ENCODE results near the gene NMNAT2.

Gene NMNAT2

DNA sequence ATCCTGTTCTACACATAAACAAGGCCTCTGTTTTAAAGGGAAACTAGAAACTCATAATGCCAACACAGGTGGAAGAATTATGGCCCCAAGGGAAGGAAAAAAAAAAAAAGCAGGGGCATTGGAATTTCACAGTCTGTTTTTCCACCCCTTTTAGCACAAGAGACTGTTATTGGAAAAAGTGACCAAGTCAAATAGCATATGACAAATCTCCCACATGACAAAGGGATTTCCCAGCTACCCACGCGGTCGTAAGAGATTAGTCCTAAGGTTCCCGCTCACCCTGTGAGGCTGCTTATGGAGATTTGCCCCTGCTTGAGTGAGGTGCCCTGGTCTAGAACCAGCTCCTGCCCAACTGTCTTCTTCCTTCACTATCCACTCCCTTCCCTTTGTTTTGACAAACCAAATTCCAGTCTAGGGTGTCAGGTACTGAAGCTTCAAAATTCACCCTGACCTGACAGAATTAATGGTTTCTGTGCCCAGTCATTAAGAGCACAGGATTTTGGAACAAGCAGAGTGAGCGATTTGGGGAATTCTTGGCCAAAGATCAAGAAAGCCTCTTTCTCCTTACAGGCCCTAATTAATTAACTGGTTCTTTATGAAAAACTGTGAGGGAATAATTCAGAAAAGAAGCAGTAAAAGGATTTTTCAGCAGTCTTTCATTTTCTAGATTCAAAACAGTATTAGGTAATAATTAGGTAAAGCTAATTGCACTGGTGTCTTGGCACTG, 107.3 kb downstream of the NMNAT2 start:
- DNase-seq (ENCODE audit: low spot score): no peak

DNA sequence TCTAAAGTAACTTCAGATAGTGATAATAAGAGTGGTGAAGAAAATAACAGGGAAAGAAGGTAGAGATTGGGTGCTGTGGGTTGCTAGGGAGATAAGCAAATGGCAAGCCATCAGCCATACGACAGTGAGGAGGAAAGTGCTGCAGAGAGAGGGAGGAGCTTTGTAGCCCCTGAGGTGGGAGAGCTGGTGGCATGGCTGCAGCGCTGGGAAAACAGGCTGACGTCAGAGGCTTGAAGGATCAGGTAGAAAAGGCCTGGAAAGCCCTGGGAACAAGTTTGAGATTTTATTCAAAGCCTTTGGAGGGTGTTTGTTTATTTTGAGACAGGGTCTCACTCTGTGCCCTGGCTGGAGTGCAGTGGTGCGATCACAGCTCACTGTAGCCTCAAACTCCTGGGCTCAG, 109.5 kb downstream of the NMNAT2 start:
- no peak for DNase-seq (ENCODE audit: low spot score)

- DNase-seq (ENCODE audit: low spot score): no peak
Observed at GRCh38 chr1:183306317-183307042, 111.7 kb downstream of the NMNAT2 start.

DNA sequence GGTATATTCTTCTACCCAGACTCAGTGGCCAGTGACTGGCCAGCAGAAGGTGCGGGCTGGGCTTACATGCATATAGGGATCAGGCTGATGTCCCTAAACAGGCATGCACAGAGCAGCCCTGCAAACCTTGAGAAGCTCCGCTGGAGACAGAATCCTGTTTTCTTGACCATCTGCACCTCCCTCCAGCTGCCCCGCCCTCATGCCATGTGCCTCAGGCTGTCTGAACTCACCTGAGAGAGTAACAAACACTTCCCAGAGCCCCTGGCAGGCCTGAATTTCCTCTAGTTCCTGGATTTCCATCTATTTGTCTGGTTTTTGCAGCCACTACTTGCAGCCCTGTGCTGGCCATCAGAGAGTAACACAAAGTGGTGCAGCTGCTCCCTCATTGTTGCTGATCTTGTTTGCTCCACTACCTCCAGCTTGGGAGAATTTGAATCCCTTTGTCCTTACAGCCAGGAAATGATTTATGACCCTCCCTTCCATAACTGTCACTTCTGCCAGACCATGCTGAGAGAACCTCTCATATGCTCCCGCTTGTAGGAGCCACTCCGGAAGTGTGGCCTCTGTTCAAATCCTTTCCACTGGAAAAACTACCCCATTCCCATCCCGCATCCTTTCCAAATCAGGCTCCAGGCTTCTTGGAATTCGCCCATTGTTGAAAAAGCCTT, 113.6 kb downstream of the NMNAT2 start:
- no peak for DNase-seq (ENCODE audit: low spot score)

GRCh38 chr1:183303901-183304300, 114.3 kb downstream of the NMNAT2 start:
- no peak for DNase-seq (ENCODE audit: low spot score)

DNA sequence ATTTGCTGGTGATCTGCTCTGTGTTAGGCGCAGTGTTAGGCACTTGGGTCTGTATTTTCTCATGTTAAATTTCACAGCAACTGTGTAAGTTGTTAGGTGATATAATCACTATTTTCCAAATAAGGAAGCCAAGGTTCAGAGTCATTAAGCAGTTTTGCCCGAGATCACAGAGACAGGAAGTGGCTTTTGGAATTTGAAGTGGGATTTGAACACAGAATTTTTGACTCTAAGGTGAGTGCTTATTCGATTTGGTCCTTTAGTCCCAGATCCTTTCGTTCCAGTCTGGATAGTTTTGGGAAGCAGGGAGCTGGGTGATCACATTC, 114.9 kb downstream of the NMNAT2 start:
- DNase-seq (ENCODE audit: low spot score): no peak

- DNase-seq (ENCODE audit: low spot score): no peak
Observed at GRCh38 chr1:183302452-183303322, 115.5 kb downstream of the NMNAT2 start.

DNA sequence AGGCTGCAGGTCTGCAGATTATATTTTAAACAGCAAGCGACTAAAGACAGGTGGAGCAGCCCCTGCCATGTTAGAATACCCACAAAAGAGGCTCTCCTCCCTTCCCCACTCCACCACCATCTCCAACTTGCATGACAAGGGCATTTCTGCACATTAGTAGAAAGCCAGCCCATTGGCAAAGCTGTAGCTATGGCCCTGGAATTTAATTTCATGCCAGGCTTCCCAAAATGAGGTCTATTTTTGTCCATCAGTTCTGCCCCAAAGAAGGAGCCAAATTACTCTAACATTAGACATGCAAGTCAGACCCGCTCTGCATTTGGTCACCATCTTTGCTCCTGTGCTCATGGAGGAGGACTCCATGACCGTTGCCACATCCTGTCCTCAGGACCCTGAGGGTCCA, 116.9 kb downstream of the NMNAT2 start:
- no peak for DNase-seq (ENCODE audit: low spot score)

- DNase-seq (ENCODE audit: low spot score): no peak
Observed at GRCh38 chr1:183300828-183301227, 117.4 kb downstream of the NMNAT2 start.

DNA sequence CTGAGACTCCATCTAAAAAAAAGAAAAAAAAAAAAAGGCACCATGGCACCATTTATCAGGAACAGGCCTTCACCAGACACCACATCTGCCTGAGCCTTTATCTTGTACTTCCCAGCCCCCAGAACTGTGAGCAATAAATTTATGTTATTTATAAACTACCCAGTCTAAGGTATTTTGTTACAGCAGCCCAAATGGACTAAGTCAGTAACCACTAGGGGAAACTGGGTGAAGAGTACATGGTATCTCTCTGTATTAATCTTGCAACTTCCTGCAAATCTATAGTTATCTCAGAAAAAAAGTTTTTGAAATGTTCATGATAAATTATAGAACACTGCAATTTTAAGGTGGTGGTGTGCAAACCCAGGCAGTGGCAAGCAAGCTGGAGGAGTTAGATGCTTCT, 117.8 kb downstream of the NMNAT2 start:
- no peak for DNase-seq (ENCODE audit: low spot score)

- DNase-seq (ENCODE audit: low spot score): no peak
Observed at GRCh38 chr1:183296782-183297181, 121.4 kb downstream of the NMNAT2 start.

DNA sequence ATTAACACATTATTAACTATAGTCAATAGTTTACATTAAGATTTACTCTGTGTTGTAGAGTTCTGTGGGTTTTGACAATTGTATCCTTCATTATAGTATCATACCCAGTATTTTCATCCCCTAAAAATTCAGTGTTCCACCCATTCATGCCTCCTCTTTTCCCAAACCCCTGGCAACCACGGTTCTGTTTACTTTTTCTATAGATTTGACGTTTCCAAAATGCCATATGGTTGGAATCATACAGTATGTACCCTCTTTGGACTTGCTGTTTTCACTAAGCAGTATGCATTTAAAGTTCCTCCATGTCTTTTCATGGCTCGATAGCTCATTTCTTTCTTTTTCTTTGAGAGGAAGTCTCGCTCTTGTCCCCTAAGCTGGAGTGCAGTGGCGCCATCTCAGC, 122.7 kb downstream of the NMNAT2 start:
- DNase-seq (ENCODE audit: low spot score): no peak

GRCh38 chr1:183293876-183294275, 124.3 kb downstream of the NMNAT2 start:
- no peak for DNase-seq (ENCODE audit: low spot score)

DNA sequence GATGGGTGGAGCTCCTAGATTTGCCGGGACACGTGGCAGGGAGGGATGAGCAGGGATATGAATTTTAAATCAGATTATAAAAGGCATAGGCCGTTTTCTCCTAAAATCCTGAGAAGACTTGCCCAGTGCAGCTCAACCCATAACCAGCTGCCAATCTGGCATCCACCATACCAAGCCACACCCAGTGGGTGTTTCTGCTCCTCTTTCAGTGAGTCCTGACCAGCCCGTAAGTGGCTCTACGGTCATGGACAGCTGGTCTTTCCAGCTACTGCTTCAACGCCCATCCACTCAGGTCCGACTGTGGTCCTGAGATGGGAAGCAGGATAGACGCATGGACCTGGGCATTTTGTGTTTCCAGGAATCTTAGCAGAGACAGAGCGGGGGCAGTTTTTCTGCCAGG, 124.9 kb downstream of the NMNAT2 start:
- no peak for DNase-seq (ENCODE audit: low spot score)

GRCh38 chr1:183291802-183292514, 126.2 kb downstream of the NMNAT2 start:
- DNase-seq (ENCODE audit: low spot score): peak; percentile 65

DNA sequence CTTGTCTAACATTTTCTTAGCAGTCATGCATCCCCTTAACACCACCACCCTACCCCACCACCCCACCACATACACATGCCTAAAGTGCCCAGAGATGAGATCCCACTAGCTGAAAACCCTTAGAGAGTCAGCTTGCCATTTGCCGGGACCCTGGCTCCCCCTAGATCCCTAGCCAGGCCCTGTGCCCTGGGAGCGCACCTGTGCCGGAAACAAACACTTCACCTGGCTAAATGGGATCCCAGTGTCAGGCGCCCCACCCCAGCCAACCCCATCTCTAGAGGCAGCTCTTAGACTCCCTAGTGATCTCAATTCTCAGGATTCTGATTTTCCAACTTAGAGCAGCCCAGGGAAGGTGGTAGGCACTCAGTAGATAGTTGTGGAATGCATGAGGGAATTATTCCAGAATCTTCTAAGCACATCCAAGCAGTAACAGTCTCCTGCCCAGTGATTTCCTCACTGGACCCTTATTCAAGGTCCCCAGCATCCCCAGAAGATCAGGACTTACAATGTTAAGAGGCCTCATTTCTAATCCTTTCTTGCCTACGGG, 126.9 kb downstream of the NMNAT2 start:
- DNase-seq (ENCODE audit: low spot score): no peak

- DNase-seq (ENCODE audit: low spot score): no peak
Observed at GRCh38 chr1:183290628-183291027, 127.6 kb downstream of the NMNAT2 start.

GRCh38 chr1:183289051-183289496, 129.1 kb downstream of the NMNAT2 start:
- DNase-seq (ENCODE audit: low spot score): no peak

GRCh38 chr1:183288583-183288982, 129.6 kb downstream of the NMNAT2 start:
- DNase-seq (ENCODE audit: low spot score): no peak

GRCh38 chr1:183287191-183287675, 130.9 kb downstream of the NMNAT2 start:
- no peak for DNase-seq (ENCODE audit: low spot score)

GRCh38 chr1:183285746-183286145, 132.4 kb downstream of the NMNAT2 start:
- no peak for DNase-seq (ENCODE audit: low spot score)

Measured in AG08395 (cell line).